Pancreas (tissue), 10 donors: Measurements from ENCODE around the gene PTPRM. TPM values are rescaled to one million over a fixed set of nuclear protein-coding genes. Genes with fewer than 3 reads are reported as not detected.

Source experiments
- ATAC-seq, 4 donors: fragments of 200-7000 bp; cut with Tn5 transposase; one replicate each; pipeline versions ENCODE4 v1.8.0 to v1.9.1; 2020; ENCODE audit warnings: mild to moderate bottlenecking in 4 of 4, moderate library complexity in 4 of 4
- DNase-seq, 6 donors: peaks; one replicate each; pipeline ENCODE4 v3.0.0-alpha.2; 2020
- FAIRE-seq: peaks from 2 replicates; lab custom pipeline; 2012; peaks lifted over from hg19 to GRCh38; lab: Jason Lieb, UNC
- H3K27ac ChIP-seq, 4 donors: fragments of 200-600 bp; sonication (generic); 1 replicate in 3 of 4; 2 replicates in 1 of 4; pipeline versions ENCODE4 v1.5.0 to v1.8.0; 2020
- H3K27me3 ChIP-seq, 4 donors: fragments of 200-600 bp; one replicate each; pipeline ENCODE4 v1.8.0; 2021
- H3K36me3 ChIP-seq, 3 donors: fragments of 200-600 bp; sonication (generic) in 1 of 3; one replicate each; pipeline versions ENCODE4 v1.5.0 to v1.8.0; 2020 to 2021
- H3K4me1 ChIP-seq, 3 donors: fragments of 200-600 bp; one replicate each; pipeline ENCODE4 v1.8.0; 2021
- H3K4me3 ChIP-seq, 4 donors: fragments of 200-600 bp; sonication (generic) in 2 of 4; one replicate each; pipeline versions ENCODE4 v1.5.0 to v1.8.0; 2020 to 2021
- H3K9me3 ChIP-seq, 4 donors: fragments of 200-600 bp; one replicate each; pipeline ENCODE4 v1.8.0; 2021
- CTCF ChIP-seq, 4 donors: fragments of 200-600 bp; sonication (generic) in 3 of 4; IDR thresholded peaks; one replicate each; pipeline versions ENCODE4 v1.5.0 to v1.8.0; 2021; ENCODE audit warnings: antibody characterized with exemption in 4 of 4
- WGBS, 2 donors: extraction: QIAGEN DNeasy Blood & Tissue Kit; methylation state at CpG; one replicate each; pipeline ENCODE4 v1.1.7; 2013; 5-methylcytosine and 5-hydroxymethylcytosine counted together
- intact Hi-C, 3 donors: fragments of 100-400 bp; cut with DNase I; formaldehyde crosslinking; loops; one replicate each; pipeline versions ENCODE4 v1.11.1 to v1.14.2; 2022
- polyA plus RNA-seq, 2 donors: library from polyadenylated mRNA; stranded (reverse); fragments of 200-250 nt; gene quantifications; one replicate each; pipeline ENCODE4 v1.2.3, GENCODE V29; 2013
- total RNA-seq, 6 donors: library from RNA; stranded (reverse); fragmentation: NEBNext Ultra II Directional in 4 of 6; extraction: Animal tissue kit (Norgen Biotek cat#: 25700) in 4 of 6; gene quantifications; one replicate each; pipeline versions ENCODE4 v1.2.1 to v1.2.4, GENCODE V29; 2021 to 2023
- donor health status: healthy with polysubstance abuse.
- donor health status: DM: no; HTN: no; CAD: no; lungs with moderate emphysema.
- donor health status: DM: no; HTN: no; CAD: no.
- donor health status: control.
- donor health status: control.
- donor health status: Bipolar disorder and iron deficiency.
- donor health status: DM: yes; HTN: yes; CAD: no.
- donor health status: DM: no; HTN: no; CAD: no.
- donor health status: DM: no; HTN: no; CAD: no.
- donor health status: DM: yes; HTN: yes; CAD: no.

PTPRM gene
- total and polyA plus RNA-seq, 8 donors: 14.5 to 50.7 (median 19.7) TPM

DNA sequence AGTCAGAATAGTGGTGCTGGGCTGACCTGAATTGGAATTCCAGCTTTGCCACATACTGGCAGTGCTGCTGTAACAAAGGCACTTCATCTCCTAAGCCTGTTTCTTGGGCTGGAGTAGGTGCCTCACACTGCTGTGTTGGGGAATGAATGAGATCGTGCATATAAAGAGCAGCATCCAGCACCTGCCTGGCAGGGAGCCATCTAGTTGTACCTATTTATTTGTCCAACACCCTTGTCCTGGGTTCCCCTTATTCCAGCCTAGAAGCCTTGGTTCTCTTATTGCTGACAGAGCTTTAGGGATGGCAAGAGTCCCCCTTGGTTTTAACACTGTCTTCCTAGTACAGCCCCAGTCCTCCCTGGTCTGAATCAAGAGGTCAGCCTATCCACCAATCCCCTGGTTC is 766.8 kb downstream of the PTPRM start:
- WGBS, 2 donors: 84 to 88% methylated on average over 1 of the region's 1 CpG
- H3K9me3 ChIP-seq: no peaks in the 10 kb centered on the region
- H3K4me3 ChIP-seq: no peak overlapping the region
- H3K27ac ChIP-seq: no peak overlapping the region
- H3K27me3 ChIP-seq: no peaks in the 10 kb centered on the region
- DNase-seq (no peak), FAIRE-seq (no peak), ATAC-seq (no peak)
- intact Hi-C loops: no loop called here
- no peak for TF ChIP-seq CTCF (IDR thresholded peaks at IDR 0.05)
- H3K4me1 ChIP-seq: peaks cover 0 to 5% (median 0%) of the 10 kb centered on the region in 3 donors
- H3K36me3 ChIP-seq: no peaks in the 10 kb centered on the region

DNA sequence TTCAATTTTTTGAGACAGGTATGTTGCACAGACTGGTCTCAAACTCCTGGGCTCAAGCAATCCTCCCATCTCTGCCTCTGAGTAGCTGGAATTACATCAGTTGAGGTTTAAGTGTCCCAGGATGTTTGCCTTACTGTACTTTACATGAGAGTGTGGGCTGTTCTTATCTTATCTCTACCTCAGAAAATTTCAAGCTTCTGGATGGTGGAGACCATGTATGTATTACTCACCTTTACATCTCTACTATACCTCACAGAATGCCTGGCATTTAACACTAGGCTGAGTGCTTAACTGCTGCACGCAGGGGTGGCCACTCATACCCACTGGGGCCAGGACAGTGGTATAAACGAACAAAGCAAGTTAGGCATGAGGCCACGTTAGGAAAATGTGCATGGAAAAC is 770.1 kb downstream of the PTPRM start:
- Histone ChIP-seq H3K36me3 (no peaks in the 10 kb centered on the region), H3K4me1 (peaks cover 10 to 15% (median 13%) of the 10 kb centered on the region in 3 donors), H3K9me3 (no peaks in the 10 kb centered on the region), H3K27me3 (no peaks in the 10 kb centered on the region), H3K27ac (no peak overlapping the region), H3K4me3 (no peak overlapping the region)
- no peak for TF ChIP-seq CTCF (IDR thresholded peaks at IDR 0.05)
- FAIRE-seq (no peak), ATAC-seq (no peak), DNase-seq (no peak)
- intact Hi-C loops: no loop called here
- 84 to 94% methylated on average over 3 of the region's 3 CpGs for WGBS, 2 donors

DNA sequence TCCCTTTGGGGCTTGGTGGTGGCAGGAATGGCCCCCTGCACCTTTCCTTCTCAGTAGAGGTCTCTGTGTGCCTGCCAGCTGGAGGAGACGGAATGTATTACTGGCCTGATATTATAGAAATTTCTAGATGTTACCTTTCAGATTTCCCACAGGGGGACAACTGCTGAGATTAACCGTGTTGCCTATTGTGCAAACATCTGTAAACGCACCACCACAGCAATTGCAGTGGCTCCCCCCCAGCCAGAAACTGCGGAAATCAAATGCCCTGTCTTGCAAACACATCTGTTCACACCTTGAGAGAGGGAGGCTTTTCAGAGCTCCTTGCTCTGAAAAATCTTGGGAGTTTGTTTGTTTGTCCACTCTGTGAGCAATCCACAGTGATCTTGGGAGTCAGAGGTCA is 772.1 kb downstream of the PTPRM start:
- intact Hi-C loops: no loop called here
- Histone ChIP-seq H3K27ac (no peak overlapping the region), H3K36me3 (no peaks in the 10 kb centered on the region), H3K4me3 (no peak overlapping the region), H3K27me3 (no peaks in the 10 kb centered on the region), H3K4me1 (peaks cover 16 to 23% (median 21%) of the 10 kb centered on the region in 3 donors), H3K9me3 (no peaks in the 10 kb centered on the region)
- no peak for DNase-seq
- 80 to 91% methylated on average over 4 of the region's 4 CpGs for WGBS, 2 donors
- TF ChIP-seq CTCF (IDR thresholded peaks at IDR 0.05): no peak
- ATAC-seq: no peak
- FAIRE-seq: no peak

- 88 to 90% methylated on average over 10 of the region's 10 CpGs for WGBS, 2 donors
- TF ChIP-seq CTCF (IDR thresholded peaks at IDR 0.05): no peak
- no peaks in the 10 kb centered on the region for H3K36me3 ChIP-seq
- H3K27me3 ChIP-seq: no peaks in the 10 kb centered on the region
- peak overlapping the region in 1 of 4 donors; percentile 5 for H3K27ac ChIP-seq
- no peaks in the 10 kb centered on the region for H3K9me3 ChIP-seq
- DNase-seq (no peak), ATAC-seq (no peak), FAIRE-seq (no peak)
- peaks cover 16 to 23% (median 21%) of the 10 kb centered on the region in 3 donors for H3K4me1 ChIP-seq
- no peak overlapping the region for H3K4me3 ChIP-seq
- intact Hi-C loops: no loop called here
These were observed 772.8 kb downstream of the PTPRM start for GRCh38 chr18:8339952-8340351.

DNA sequence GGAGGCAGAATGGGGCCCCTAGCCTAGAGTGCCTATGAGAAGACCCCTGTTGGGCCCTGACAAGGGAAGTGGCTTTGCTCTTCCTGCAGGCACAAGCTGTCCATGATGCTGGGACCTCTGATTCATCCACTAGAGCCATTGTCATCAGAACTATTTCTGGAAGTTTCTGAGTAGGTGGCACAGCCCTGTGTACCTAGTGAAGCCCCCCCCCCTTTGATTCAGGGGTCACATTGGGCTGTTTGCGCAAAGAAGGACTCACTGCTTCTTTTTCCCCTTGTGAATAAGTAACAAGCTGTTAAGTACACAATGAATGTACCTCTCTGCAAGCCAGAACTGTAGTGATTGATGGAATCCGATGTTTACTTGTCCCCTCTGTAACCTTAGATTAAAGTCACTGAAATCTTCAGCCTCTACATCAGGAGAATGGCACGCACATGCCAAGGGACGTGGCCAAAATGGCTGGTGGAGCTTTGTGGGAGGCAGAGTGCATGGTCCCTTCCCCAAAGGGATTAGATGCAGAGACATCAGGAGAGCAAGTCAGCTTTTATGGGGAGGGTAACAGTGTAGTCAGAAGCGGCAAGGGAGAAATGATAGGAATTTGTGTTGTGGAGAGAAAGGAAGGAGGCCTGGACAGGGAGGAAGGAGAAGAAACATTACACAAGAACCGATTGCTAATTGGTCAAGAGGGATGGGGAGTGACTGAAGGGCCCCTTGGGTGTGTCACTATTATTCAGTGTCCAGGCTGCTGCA is 774.5 kb downstream of the PTPRM start:
- 12 to 18% methylated on average over 6 of the region's 6 CpGs for WGBS, 2 donors

More for the DNA sequence above, 774.5 kb downstream of the PTPRM start:
- H3K4me1 ChIP-seq: peaks cover 16 to 23% (median 21%) of the 10 kb centered on the region in 3 donors
- ATAC-seq (peak; percentile 90 to 94 (median 91)), DNase-seq (peak in 4 of 6 donors; percentile 29 to 57 (median 52)), FAIRE-seq (no peak)
- H3K27me3 ChIP-seq: no peaks in the 10 kb centered on the region
- no peak overlapping the region for H3K4me3 ChIP-seq
- intact Hi-C loops: no loop called here
- H3K9me3 ChIP-seq: no peaks in the 10 kb centered on the region
- TF ChIP-seq CTCF (IDR thresholded peaks at IDR 0.05): no peak
- H3K27ac ChIP-seq: peak overlapping the region; percentile 47 to 67 (median 63)
- H3K36me3 ChIP-seq: no peaks in the 10 kb centered on the region
